IMR-90 (cell line): ENCODE data around the gene SLC38A3. TPM values are rescaled to one million over a fixed set of nuclear protein-coding genes. Genes with fewer than 3 reads are reported as not detected.

Source experiments
- ATAC-seq: fragments of 200-7000 bp; cut with Tn5 transposase; 2 replicates; pipeline ENCODE4 v1.9.1; 2020; ENCODE audit warnings: low read depth, mild to moderate bottlenecking, moderate library complexity
- BruUV-seq: library from RNA; stranded (reverse); fragments of 400-500 nt; replicated peaks from 2 replicates; lab custom pipeline; 2021; lab: Mats Ljungman, UMichigan
- CTCF ChIA-PET: fragments of 300-600 bp; formaldehyde crosslinking; extraction: SDS; loops from one replicate; lab custom pipeline; 2021; ENCODE audit warnings: antibody characterized with exemption; lab: Yijun Ruan, JAX
- POLR2A ChIA-PET: fragments of 300-600 bp; sonication (Branson Sonifier 250); formaldehyde crosslinking; loops from one replicate; lab custom pipeline; 2022; ENCODE audit warnings: antibody characterized with exemption; ENCODE audit not compliant: unreplicated experiment; lab: Charles Lee
- DNase-seq: peaks from one replicate; pipeline ENCODE4 v3.0.0; 2013
- H2AFZ ChIP-seq: replicated peaks from 2 replicates; pipeline ENCODE3; 2013; ENCODE audit warnings: low read length, mild to moderate bottlenecking; ENCODE audit not compliant: poor library complexity
- H2AK5ac ChIP-seq: 2 replicates; pipeline ENCODE4 v1.6.1; 2013; ENCODE audit warnings: low read depth, low read length, inconsistent platforms
- H2AK9ac ChIP-seq: replicated peaks from 2 replicates; pipeline ENCODE3; 2013; ENCODE audit warnings: mild to moderate bottlenecking, low read depth, low read length, moderate library complexity; ENCODE audit not compliant: poor library complexity
- H2BK120ac ChIP-seq: 2 replicates; pipeline ENCODE4 v1.6.1; 2013; ENCODE audit warnings: low read depth, low read length, inconsistent platforms
- H2BK15ac ChIP-seq: 3 replicates; pipeline ENCODE4 v1.6.1; 2013; ENCODE audit warnings: low read depth, low read length, inconsistent platforms
- H2BK20ac ChIP-seq: 2 replicates; pipeline ENCODE4 v1.6.1; 2013; ENCODE audit warnings: low read depth, mild to moderate bottlenecking, inconsistent platforms, low read length, moderate library complexity
- H2BK5ac ChIP-seq: 2 replicates; pipeline ENCODE4 v1.6.1; 2013; ENCODE audit warnings: mild to moderate bottlenecking, low read depth, low read length, inconsistent platforms; ENCODE audit not compliant: poor library complexity, severe bottlenecking
- H3K14ac ChIP-seq: replicated peaks from 2 replicates; pipeline ENCODE4 v1.6.1; 2013; ENCODE audit warnings: low read depth, low read length, inconsistent platforms
- H3K18ac ChIP-seq: 2 replicates; pipeline ENCODE4 v1.6.1; 2013; ENCODE audit warnings: low read depth, low read length, control low read depth
- H3K23ac ChIP-seq: 2 replicates; pipeline ENCODE4 v1.6.1; 2013; ENCODE audit warnings: low read depth, low read length, inconsistent platforms
- H3K27ac ChIP-seq: 2 replicates; pipeline ENCODE4 v1.5.1; 2013; ENCODE audit warnings: mild to moderate bottlenecking, control low read depth, low read length; ENCODE audit not compliant: insufficient read depth
- H3K27me3 ChIP-seq: 2 replicates; pipeline ENCODE4 v1.6.1; 2013; ENCODE audit warnings: low read length; ENCODE audit not compliant: control insufficient read depth, insufficient read depth
- H3K36me3 ChIP-seq: 2 replicates; pipeline ENCODE4 v1.6.1; 2013; ENCODE audit warnings: low read length, mixed read lengths; ENCODE audit not compliant: control insufficient read depth, insufficient read depth
- H3K4ac ChIP-seq: 2 replicates; pipeline ENCODE4 v1.6.1; 2013; ENCODE audit warnings: low read depth, low read length, inconsistent platforms
- H3K4me1 ChIP-seq: 2 replicates; pipeline ENCODE4 v1.6.1; 2013; ENCODE audit warnings: low read length, mixed read lengths; ENCODE audit not compliant: control insufficient read depth, insufficient read depth
- H3K4me2 ChIP-seq: 2 replicates; pipeline ENCODE4 v1.6.1; 2013; ENCODE audit warnings: low read depth, mild to moderate bottlenecking, control low read depth, low read length, moderate library complexity
- H3K4me3 ChIP-seq: 2 replicates; pipeline ENCODE4 v1.5.1; 2013; ENCODE audit warnings: low read depth, mild to moderate bottlenecking, control low read depth, low read length, moderate library complexity; ENCODE audit not compliant: insufficient read depth
- H3K56ac ChIP-seq: 2 replicates; pipeline ENCODE4 v1.6.1; 2013; ENCODE audit warnings: low read length, inconsistent platforms; ENCODE audit not compliant: insufficient read depth; ENCODE audit errors: extremely low read depth
- H3K79me1 ChIP-seq, 2 experiments: 2 replicates each; pipeline ENCODE4 v1.6.1; 2013; ENCODE audit warnings: low read length in 2 of 2, inconsistent platforms in 1 of 2, low read depth in 1 of 2
- H3K9ac ChIP-seq: 2 replicates; pipeline ENCODE4 v1.6.1; 2013; ENCODE audit warnings: low read depth, low read length, control low read depth
- H3K9me1 ChIP-seq: 2 replicates; pipeline ENCODE4 v1.6.1; 2013; ENCODE audit warnings: low read length, inconsistent platforms; ENCODE audit not compliant: insufficient read depth
- H3K9me3 ChIP-seq: 2 replicates; pipeline ENCODE4 v1.6.1; 2013; ENCODE audit warnings: low read length; ENCODE audit not compliant: control insufficient read depth, insufficient read depth
- H4K20me1 ChIP-seq: 2 replicates; pipeline ENCODE4 v1.6.1; 2013; ENCODE audit warnings: low read length, inconsistent platforms; ENCODE audit not compliant: insufficient read depth
- H4K5ac ChIP-seq: 2 replicates; pipeline ENCODE4 v1.6.1; 2013; ENCODE audit warnings: mild to moderate bottlenecking, low read depth, low read length, control low read depth
- H4K8ac ChIP-seq, 2 experiments: 2 replicates each; pipeline ENCODE4 v1.6.1; 2013; ENCODE audit warnings: low read depth in 2 of 2, low read length in 2 of 2, control low read depth in 1 of 2, inconsistent platforms in 1 of 2
- H4K91ac ChIP-seq: 2 replicates; pipeline ENCODE4 v1.6.1; 2013; ENCODE audit warnings: low read depth, low read length, inconsistent platforms; ENCODE audit not compliant: insufficient read depth
- BHLHE40 ChIP-seq: fragments of 150-350 bp; IDR thresholded peaks from 2 replicates; pipeline ENCODE4 v1.6.1; 2016; ENCODE audit warnings: mild to moderate bottlenecking, low read depth, low read length
- CEBPB ChIP-seq: IDR thresholded peaks from 2 replicates; pipeline ENCODE4 v1.6.1; 2012; ENCODE audit warnings: low read depth, low read length, improper control_type of control experiment
- CHD1 ChIP-seq: IDR thresholded peaks from 2 replicates; pipeline ENCODE4 v1.6.1; 2012; ENCODE audit warnings: low read depth, low read length, improper control_type of control experiment
- CTCF ChIP-seq: conservative IDR thresholded peaks from 2 replicates; pipeline ENCODE4 v1.5.1; 2012; ENCODE audit warnings: mild to moderate bottlenecking, low read depth, low read length, improper control_type of control experiment
- ELK1 ChIP-seq: fragments of 150-350 bp; IDR thresholded peaks from 2 replicates; pipeline ENCODE4 v1.6.1; 2016; ENCODE audit warnings: low read depth, mild to moderate bottlenecking, low read length, moderate library complexity, borderline replicate concordance
- FOS ChIP-seq: fragments of 150-350 bp; IDR thresholded peaks from 2 replicates; pipeline ENCODE4 v1.6.1; 2016; ENCODE audit warnings: low read depth, low read length
- MAZ ChIP-seq: IDR thresholded peaks from 2 replicates; pipeline ENCODE4 v1.6.1; 2012; ENCODE audit warnings: low read depth, mild to moderate bottlenecking, low read length, improper control_type of control experiment, moderate library complexity, borderline replicate concordance
- MXI1 ChIP-seq: IDR thresholded peaks from 2 replicates; pipeline ENCODE4 v1.6.1; 2012; ENCODE audit warnings: low read depth, mild to moderate bottlenecking, low read length, moderate library complexity, borderline replicate concordance
- NFE2L2 ChIP-seq: fragments of 150-350 bp; IDR thresholded peaks from 2 replicates; pipeline ENCODE4 v1.6.1; 2016; ENCODE audit warnings: low read depth, mild to moderate bottlenecking, low read length
- POLR2A ChIP-seq: IDR thresholded peaks from 2 replicates; pipeline ENCODE4 v1.6.1; 2012; ENCODE audit warnings: mild to moderate bottlenecking, low read depth, low read length
- RAD21 ChIP-seq: IDR thresholded peaks from 2 replicates; pipeline ENCODE4 v1.6.1; 2012; ENCODE audit warnings: low read length, improper control_type of control experiment
- RCOR1 ChIP-seq: IDR thresholded peaks from 2 replicates; pipeline ENCODE4 v1.6.1; 2012; ENCODE audit warnings: mild to moderate bottlenecking, low read length, improper control_type of control experiment; ENCODE audit not compliant: insufficient replicate concordance
- RFX5 ChIP-seq: IDR thresholded peaks from 2 replicates; pipeline ENCODE4 v1.8.0; 2012; ENCODE audit warnings: low read depth, mild to moderate bottlenecking, low read length, moderate library complexity
- SMC3 ChIP-seq: fragments of 150-350 bp; IDR thresholded peaks from 2 replicates; pipeline ENCODE4 v1.6.1; 2016; ENCODE audit warnings: low read depth, mild to moderate bottlenecking, antibody characterized with exemption, low read length, moderate library complexity
- WGBS, 2 experiments: methylation state at CpG; one replicate each; pipeline versions ENCODE4 v1.1.5 to v1.1.7; 2013; ENCODE audit warnings: missing lambda C conversion rate in 2 of 2; ENCODE audit not compliant: insufficient read length in 1 of 2; ENCODE audit errors: extremely low coverage in 2 of 2; 5-methylcytosine and 5-hydroxymethylcytosine counted together
- dilution Hi-C: fragments of 300-500 bp; cut with HindIII; formaldehyde crosslinking; loops from one replicate; pipeline ENCODE4 v1.14.3; 2018; ENCODE audit warnings: low sequenced_read_pairs; ENCODE audit not compliant: unreplicated experiment
- in situ Hi-C: fragments of 300-500 bp; cut with MboI; formaldehyde crosslinking; loops from 3 replicates; pipeline ENCODE4 v1.14.3; 2019; ENCODE audit warnings: low sequenced_read_pairs, inconsistent platforms, mixed read lengths
- intact Hi-C: fragments of 100-400 bp; cut with micrococcal nuclease; formaldehyde crosslinking; loops from 2 replicates; pipeline ENCODE4 v1.10.0; 2022
- polyA plus RNA-seq, 3 experiments: library from polyadenylated mRNA; depleted of rRNA; stranded (reverse); fragments of >200 nt; gene quantifications; 2 replicates each; pipeline ENCODE4 v1.2.3, GENCODE V29; 2012; ENCODE audit warnings: low replicate concordance in 1 of 3
- total RNA-seq: library from RNA; depleted of rRNA; stranded (reverse); fragments of >200 nt; gene quantifications from 2 replicates; pipeline ENCODE4 v1.2.3, GENCODE V29; 2012
- TF ChIP-seq, protein P1 (sequence below): fragments of 150-350 bp; IDR thresholded peaks from 2 replicates; pipeline ENCODE4 v1.6.1; 2017; ENCODE audit warnings: mild to moderate bottlenecking, antibody characterized with exemption, low read length, low read depth

The SLC38A3 gene
- total and polyA plus RNA-seq, 2 of the 4 experiments (the other 2 are of a cell fraction): 0.12 to 0.36 TPM

DNA sequence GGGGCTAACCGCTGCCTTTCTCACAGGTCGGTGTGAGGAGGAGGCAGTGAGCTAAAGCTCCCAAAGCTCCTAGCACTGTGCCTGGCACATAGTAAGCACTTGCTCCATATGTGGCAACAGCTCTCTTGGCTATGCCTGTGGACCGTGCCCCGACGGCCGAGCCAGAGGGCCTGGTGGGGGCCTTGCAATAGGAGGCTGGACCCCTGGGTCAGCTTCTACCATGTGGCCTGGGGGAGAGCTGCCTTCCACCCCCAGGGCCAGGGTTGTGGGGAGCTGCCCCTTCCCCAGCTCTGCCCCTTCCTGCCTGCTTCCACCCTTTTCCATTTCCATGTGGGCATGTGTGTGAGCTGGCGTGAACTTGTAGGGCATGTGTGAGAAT is 30.6 kb upstream of the SLC38A3 start:
- Histone ChIP-seq H2AK9ac (peak overlapping the region; percentile 42), H3K4me2 (no peak overlapping the region), H3K4me3 (no peak overlapping the region), H2AK5ac (no peak overlapping the region), H4K91ac (no peak overlapping the region), H3K27me3 (no peaks in the 10 kb centered on the region), H4K5ac (no peak overlapping the region), H3K9me1 (peaks cover 15% of the 10 kb centered on the region), H3K56ac (no peak overlapping the region), H2BK20ac (no peak overlapping the region), H3K27ac (no peak overlapping the region), H3K9ac (no peak overlapping the region), H2BK15ac (no peak overlapping the region), H2BK5ac (no peak overlapping the region), H3K23ac (no peak overlapping the region), H2BK120ac (no peak overlapping the region), H4K8ac (no peak overlapping the region), H3K4me1 (peaks cover 13% of the 10 kb centered on the region), H3K9me3 (no peaks in the 10 kb centered on the region), H3K4ac (no peak overlapping the region), H4K20me1 (no peaks in the 10 kb centered on the region; the same call in 1 of the 2 replicates), H3K14ac (no peak overlapping the region), H3K79me1 (peaks cover 5 to 41% of the 10 kb centered on the region in 2 experiments), H3K18ac (no peak overlapping the region), H2AFZ (peak overlapping the region; percentile 32), H3K36me3 (peaks cover 29% of the 10 kb centered on the region)
- CTCF ChIA-PET: no interaction called here
- 96% methylated on average over 4 of the region's 7 CpGs; no CpG with 5 or more reads in 1 of the 2 experiments for WGBS, 2 experiments
- BruUV-seq: no TSS peak
- no peak for TF ChIP-seq POLR2A
- TF ChIP-seq RFX5: no peak
- no peak for TF ChIP-seq MAZ
- TF ChIP-seq MXI1: no peak
- no peak for TF ChIP-seq CTCF
- no peak for TF ChIP-seq RAD21
- TF ChIP-seq ELK1: no peak
- TF ChIP-seq SMC3: no peak
- no peak for TF ChIP-seq CEBPB
- TF ChIP-seq NFE2L2: no peak
- no peak for TF ChIP-seq RCOR1
- no peak for TF ChIP-seq CHD1
- TF ChIP-seq, protein P1, sequence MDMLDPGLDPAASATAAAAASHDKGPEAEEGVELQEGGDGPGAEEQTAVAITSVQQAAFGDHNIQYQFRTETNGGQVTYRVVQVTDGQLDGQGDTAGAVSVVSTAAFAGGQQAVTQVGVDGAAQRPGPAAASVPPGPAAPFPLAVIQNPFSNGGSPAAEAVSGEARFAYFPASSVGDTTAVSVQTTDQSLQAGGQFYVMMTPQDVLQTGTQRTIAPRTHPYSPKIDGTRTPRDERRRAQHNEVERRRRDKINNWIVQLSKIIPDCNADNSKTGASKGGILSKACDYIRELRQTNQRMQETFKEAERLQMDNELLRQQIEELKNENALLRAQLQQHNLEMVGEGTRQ: no peak
- TF ChIP-seq FOS: no peak
- TF ChIP-seq BHLHE40: no peak
- POLR2A ChIA-PET: no interaction called here
- ATAC-seq (no peak), DNase-seq (no peak)
- dilution Hi-C loops: no loop called here
- in situ Hi-C loops: no loop called here
- intact Hi-C loops: no loop called here
